Panc1 (cell line): Measurements from ENCODE around the gene MED13. TPM values are rescaled to one million over a fixed set of nuclear protein-coding genes. Genes with fewer than 3 reads are reported as not detected.
"Not testable (repeated sequence)": the region's sequence is repeated elsewhere in the genome, so short reads cannot be mapped to it uniquely, and the experiment has no call there.

Source experiments
- ATAC-seq: fragments of 200-7000 bp; cut with Tn5 transposase; 2 replicates; pipeline ENCODE4 v1.9.1; 2020; ENCODE audit warnings: mild to moderate bottlenecking, moderate library complexity
- BruUV-seq: library from RNA; stranded (reverse); fragments of 400-500 nt; replicated peaks from 2 replicates; lab custom pipeline; 2021; lab: Mats Ljungman, UMichigan
- CTCF ChIA-PET: fragments of 300-600 bp; sonication (Branson Sonifier 250); formaldehyde crosslinking; loops from one replicate; lab custom pipeline; 2022; ENCODE audit warnings: antibody characterized with exemption; lab: Charles Lee
- POLR2A ChIA-PET: fragments of 300-600 bp; sonication (Branson Sonifier 250); formaldehyde crosslinking; loops from one replicate; lab custom pipeline; 2022; ENCODE audit warnings: antibody characterized with exemption; lab: Charles Lee
- DNase-seq: peaks from one replicate; pipeline ENCODE4 v3.0.0-alpha.2; 2010; ENCODE audit warnings: low read depth, low spot score
- H3K27ac ChIP-seq: 2 replicates; pipeline ENCODE4 v1.5.1; 2011; ENCODE audit warnings: mild to moderate bottlenecking, low read length, inconsistent platforms
- H3K27me3 ChIP-seq: fragments of 200-500 bp; sonication (Bioruptor generic); 2 replicates; pipeline ENCODE4 v1.6.0; 2014; ENCODE audit warnings: low read length, inconsistent platforms; ENCODE audit not compliant: control insufficient read depth, insufficient read depth
- H3K36me3 ChIP-seq: fragments of 200-500 bp; sonication (Bioruptor generic); 2 replicates; pipeline ENCODE4 v1.5.1; 2014; ENCODE audit warnings: inconsistent platforms, mild to moderate bottlenecking, low read length, moderate library complexity; ENCODE audit not compliant: control insufficient read depth, insufficient read depth
- H3K4me1 ChIP-seq: 2 replicates; pipeline ENCODE4 v1.5.1; 2011; ENCODE audit warnings: inconsistent platforms, mild to moderate bottlenecking, low read length, moderate library complexity; ENCODE audit not compliant: control insufficient read depth, insufficient read depth
- H3K4me3 ChIP-seq, 2 experiments: 2 replicates each; pipeline ENCODE4 v1.5.1; 2011 to 2012; ENCODE audit warnings: low read depth in 2 of 2, low read length in 2 of 2, mild to moderate bottlenecking in 2 of 2, inconsistent platforms in 1 of 2, moderate library complexity in 1 of 2
- H3K9me3 ChIP-seq: fragments of 200-500 bp; sonication (Bioruptor generic); 2 replicates; pipeline ENCODE4 v1.5.1; 2014; ENCODE audit warnings: low read depth, mild to moderate bottlenecking, inconsistent platforms, low read length, moderate library complexity; ENCODE audit not compliant: control insufficient read depth, insufficient read depth
- CTCF ChIP-seq: fragments of 450-650 bp; IDR thresholded peaks from 2 replicates; pipeline ENCODE4 v1.5.1; 2017; ENCODE audit warnings: mild to moderate bottlenecking
- POLR2AphosphoS5 ChIP-seq: IDR thresholded peaks from 2 replicates; pipeline ENCODE4 v1.6.1; 2012; ENCODE audit warnings: mild to moderate bottlenecking, low read depth, low read length, moderate library complexity
- REST ChIP-seq, 2 experiments: IDR thresholded peaks; 2 replicates each; pipeline ENCODE4 v1.6.1; 2011 to 2012; ENCODE audit warnings: low read depth in 2 of 2, control low read depth in 1 of 2, low read length in 1 of 2, mild to moderate bottlenecking in 1 of 2, moderate library complexity in 1 of 2; ENCODE audit not compliant: insufficient read depth in 1 of 2
- SIN3A ChIP-seq: IDR thresholded peaks from 2 replicates; pipeline ENCODE4 v1.6.1; 2012; ENCODE audit warnings: low read depth, mild to moderate bottlenecking, low read length, moderate library complexity, borderline replicate concordance; ENCODE audit not compliant: insufficient read depth
- TCF7L2 ChIP-seq: IDR thresholded peaks from 2 replicates; pipeline ENCODE4 v1.6.1; 2011; ENCODE audit warnings: mild to moderate bottlenecking, low read depth, low read length, inconsistent platforms
- in situ Hi-C: cut with HindIII; loops from 2 replicates; pipeline ENCODE4 v1.10.0; 2016; ENCODE audit warnings: low sequenced_read_pairs, low pct_unique_long_range_greater_than_20kb
- intact Hi-C: fragments of 100-400 bp; cut with micrococcal nuclease; formaldehyde crosslinking; loops from one replicate; pipeline ENCODE4 v1.10.0; 2022; ENCODE audit not compliant: unreplicated experiment
- total RNA-seq: library from RNA; stranded (reverse); gene quantifications from one replicate; pipeline ENCODE4 v1.2.1, GENCODE V29; 2021; ENCODE audit not compliant: unreplicated experiment

The MED13 gene
- total RNA-seq, 1 experiment from 2014 or later: 69.5 TPM

- peaks cover 13% of the 10 kb centered on the region; the same call in 1 of the 2 replicates for H3K36me3 ChIP-seq
- H3K27me3 ChIP-seq: no peaks in the 10 kb centered on the region
- ChIA-PET POLR2A (interaction anchor here (0.6 kb wide), 1 partner anchor 12 kb away, joined by 5 read pairs; no protein-coding TSS in a partner anchor), CTCF (no interaction called here)
- no peak for DNase-seq
- no peak overlapping the region for H3K4me3 ChIP-seq
- intact Hi-C loops (no loop called here), in situ Hi-C loops (no loop called here)
- no peaks in the 10 kb centered on the region for H3K9me3 ChIP-seq
- ATAC-seq: no peak
- TF ChIP-seq CTCF (no peak), TCF7L2 (no peak), REST (IDR thresholded peaks at IDR 0.05; ENCODE audit: insufficient read depth in 1 of 2, low read depth in 2 of 2, low read length in 1 of 2) (no peak), POLR2AphosphoS5 (no peak), SIN3A (no peak)
- no TSS peak for BruUV-seq
- H3K27ac ChIP-seq: no peak overlapping the region
- H3K4me1 ChIP-seq: no peaks in the 10 kb centered on the region
These were observed 60.7 kb downstream of the MED13 start for GRCh38 chr17:62004388-62004787.

DNA sequence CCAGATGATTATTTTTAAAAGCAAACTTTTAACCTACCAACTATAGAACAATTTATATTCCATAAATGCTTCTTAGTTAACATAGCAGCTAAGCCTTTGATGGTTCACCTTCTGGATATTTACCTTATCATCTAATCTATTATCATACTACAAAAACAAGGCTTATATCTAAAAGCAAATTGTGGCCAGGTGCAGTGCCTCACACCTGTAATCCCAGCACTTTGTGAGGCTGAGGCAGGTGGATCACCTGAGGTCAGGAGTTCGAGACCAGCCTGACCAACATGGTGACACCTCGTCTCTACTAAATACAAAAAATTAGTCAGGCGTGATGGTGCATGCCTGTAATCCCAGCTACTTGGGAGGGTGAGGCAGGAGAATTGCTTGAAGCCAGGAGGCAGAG is 61.9 kb downstream of the MED13 start:
- POLR2A ChIA-PET, CTCF ChIA-PET, intact Hi-C loops: not testable (repeated sequence)

DNA sequence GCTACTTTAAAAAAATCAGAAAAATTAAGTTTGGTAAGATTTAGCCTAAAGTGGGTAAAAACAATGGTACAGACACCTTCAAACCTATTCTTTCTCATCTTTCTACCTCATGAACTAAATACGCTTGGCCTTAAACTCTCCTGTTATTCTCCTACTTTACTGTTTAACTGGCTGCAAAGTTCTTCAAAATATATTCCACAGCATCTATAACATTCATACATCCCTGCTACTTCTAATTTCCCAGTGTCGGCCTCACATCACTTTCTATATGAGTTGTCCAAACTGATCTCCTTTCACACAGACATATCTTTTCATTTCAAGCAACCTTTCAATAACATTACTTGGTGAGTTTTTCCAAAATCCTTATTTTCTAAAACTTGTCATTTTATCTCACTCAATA is 64.0 kb downstream of the MED13 start:
- ChIA-PET CTCF (no interaction called here), POLR2A (no interaction called here)
- no peak for ATAC-seq
- H3K36me3 ChIP-seq: 0 out of 2 replicates have a peak, but pooled peaks cover 6% of the 10 kb centered on the region
- intact Hi-C loops (no loop called here), in situ Hi-C loops (no loop called here)
- no TSS peak for BruUV-seq
- TF ChIP-seq TCF7L2 (no peak), REST (IDR thresholded peaks at IDR 0.05; ENCODE audit: insufficient read depth in 1 of 2, low read depth in 2 of 2, low read length in 1 of 2) (no peak), CTCF (no peak), POLR2AphosphoS5 (no peak), SIN3A (no peak)
- no peaks in the 10 kb centered on the region for H3K9me3 ChIP-seq
- no peaks in the 10 kb centered on the region for H3K4me1 ChIP-seq
- H3K27ac ChIP-seq: no peak overlapping the region
- no peak overlapping the region for H3K4me3 ChIP-seq
- no peaks in the 10 kb centered on the region for H3K27me3 ChIP-seq
- DNase-seq: no peak

More for the DNA sequence above, 61.9 kb downstream of the MED13 start:
- H3K27ac ChIP-seq, H3K4me3 ChIP-seq, H3K4me1 ChIP-seq, BruUV-seq, in situ Hi-C loops, H3K9me3 ChIP-seq, DNase-seq, H3K27me3 ChIP-seq, H3K36me3 ChIP-seq, ATAC-seq: not testable (repeated sequence)
